ENCODE results near the gene U2AF2.

Gene U2AF2

GRCh38 chr19:55642153-55643002 lies 12.5 kb upstream of the U2AF2 start:
- no peak for TF ChIP-seq CTCF (IDR thresholded peaks at IDR 0.05)

- no peak for TF ChIP-seq CTCF (IDR thresholded peaks at IDR 0.05)
Observed at GRCh38 chr19:55643003-55643886, 11.6 kb upstream of the U2AF2 start, which contains the start of gene ZNF581. Gene ZNF581, plus strand, starts transcription at chr19:55643649. Its CDS starts 923 bp downstream, at chr19:55644572.

GRCh38 chr19:55643887-55644176 lies 11.0 kb upstream of the U2AF2 start:
- TF ChIP-seq CTCF (IDR thresholded peaks at IDR 0.05): no peak

GRCh38 chr19:55644191-55644833 lies 10.5 kb upstream of the U2AF2 start:
- no peak for TF ChIP-seq CTCF (IDR thresholded peaks at IDR 0.05)

- no peak for TF ChIP-seq CTCF (IDR thresholded peaks at IDR 0.05)
Observed at GRCh38 chr19:55644842-55645511, 9.9 kb upstream of the U2AF2 start.

GRCh38 chr19:55645512-55645881 lies 9.3 kb upstream of the U2AF2 start:
- no peak for TF ChIP-seq CTCF (IDR thresholded peaks at IDR 0.05)
